Thyroid gland (tissue), 4 donors: Measurements from ENCODE around the gene DNAAF5. TPM values are rescaled to one million over a fixed set of nuclear protein-coding genes. Genes with fewer than 3 reads are reported as not detected.
"Not testable (repeated sequence)": the region's sequence is repeated elsewhere in the genome, so short reads cannot be mapped to it uniquely, and the experiment has no call there.

Experiments used
- DNase-seq, 2 donors: peaks; one replicate each; pipeline ENCODE4 v3.0.0-alpha.2; 2019
- H3K27ac ChIP-seq, 3 donors: fragments of 200-600 bp; sonication (generic); 1 replicate in 2 of 3; 2 replicates in 1 of 3; pipeline ENCODE4 v1.5.1; 2016 to 2019; ENCODE audit warnings: mild to moderate bottlenecking in 1 of 3, moderate library complexity in 1 of 3
- H3K27me3 ChIP-seq: fragments of 200-600 bp; sonication (generic); one replicate; pipeline ENCODE4 v1.5.1; 2019
- H3K36me3 ChIP-seq, 2 donors: fragments of 200-600 bp; sonication (generic); one replicate each; pipeline ENCODE4 v1.5.1; 2016 to 2019
- H3K4me1 ChIP-seq, 2 donors: fragments of 200-600 bp; sonication (generic); one replicate each; pipeline ENCODE4 v1.5.1; 2017 to 2019
- H3K4me3 ChIP-seq, 3 donors: fragments of 200-600 bp; sonication (generic); replicated peaks in 1 of 3; 1 replicate in 2 of 3; 2 replicates in 1 of 3; pipeline ENCODE4 v1.5.1; 2016; ENCODE audit warnings: mild to moderate bottlenecking in 1 of 3
- H3K9me3 ChIP-seq: fragments of 200-600 bp; sonication (generic); one replicate; pipeline ENCODE4 v1.5.1; 2017
- POLR2A ChIP-seq, 2 donors: fragments of 450-650 bp; IDR thresholded peaks; one replicate each; pipeline ENCODE4 v1.6.1; 2017; ENCODE audit warnings: antibody characterized with exemption in 2 of 2, mild to moderate bottlenecking in 2 of 2, moderate library complexity in 1 of 2
- WGBS, 2 donors: methylation state at CpG; one replicate each; pipeline ENCODE4 v1.1.5; 2017; 5-methylcytosine and 5-hydroxymethylcytosine counted together
- intact Hi-C: fragments of 100-400 bp; cut with DNase I; formaldehyde crosslinking; loops from one replicate; pipeline ENCODE4 v1.15.1; 2023
- total RNA-seq, 4 donors: library from RNA; depleted of rRNA; stranded (reverse); fragments of >200 nt; gene quantifications; one replicate each; pipeline ENCODE4 v1.2.3, GENCODE V29; 2016
- TF ChIP-seq, protein P1 (sequence below), 6 experiments: fragments of 200-600 bp in 3 of 6; fragments of 450-650 bp in 3 of 6; sonication (generic) in 3 of 6; IDR thresholded peaks; one replicate each; pipeline ENCODE4 v1.5.1; 2016 to 2019; ENCODE audit warnings: antibody characterized with exemption in 6 of 6, mild to moderate bottlenecking in 2 of 6, inconsistent platforms in 1 of 6, moderate library complexity in 1 of 6

The DNAAF5 gene
- total RNA-seq, 4 donors from 2014 or later, result 20.2 to 40.7 (median 34.0) TPM

DNA sequence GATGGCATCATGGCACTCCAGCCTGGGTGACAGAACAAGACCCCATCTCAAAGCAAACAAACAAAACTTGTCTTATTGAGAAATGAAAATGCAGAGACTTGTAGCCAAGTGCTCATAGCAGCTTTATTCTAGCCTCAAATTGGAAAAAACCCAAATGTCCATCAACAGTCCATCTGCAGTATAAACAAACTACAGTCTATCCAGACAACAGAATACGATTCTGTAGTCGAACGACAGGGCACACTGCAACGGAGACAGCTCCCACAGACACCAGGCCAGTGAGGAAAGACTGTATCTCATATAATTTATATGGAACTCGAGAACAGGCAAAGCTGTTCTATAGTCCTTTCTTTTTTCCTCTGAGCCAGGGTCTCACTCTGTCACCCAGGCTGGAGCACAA is 65.0 kb downstream of the DNAAF5 start:
- Histone ChIP-seq H3K27me3 (no peaks in the 10 kb centered on the region), H3K4me1 (peaks cover 0 to 3% of the 10 kb centered on the region in 2 donors), H3K9me3 (no peaks in the 10 kb centered on the region), H3K36me3 (no peaks in the 10 kb centered on the region), H3K4me3 (no peak overlapping the region), H3K27ac (no peak overlapping the region)
- no peak for DNase-seq
- no peak for TF ChIP-seq POLR2A (IDR thresholded peaks at IDR 0.05)
- TF ChIP-seq, protein P1, sequence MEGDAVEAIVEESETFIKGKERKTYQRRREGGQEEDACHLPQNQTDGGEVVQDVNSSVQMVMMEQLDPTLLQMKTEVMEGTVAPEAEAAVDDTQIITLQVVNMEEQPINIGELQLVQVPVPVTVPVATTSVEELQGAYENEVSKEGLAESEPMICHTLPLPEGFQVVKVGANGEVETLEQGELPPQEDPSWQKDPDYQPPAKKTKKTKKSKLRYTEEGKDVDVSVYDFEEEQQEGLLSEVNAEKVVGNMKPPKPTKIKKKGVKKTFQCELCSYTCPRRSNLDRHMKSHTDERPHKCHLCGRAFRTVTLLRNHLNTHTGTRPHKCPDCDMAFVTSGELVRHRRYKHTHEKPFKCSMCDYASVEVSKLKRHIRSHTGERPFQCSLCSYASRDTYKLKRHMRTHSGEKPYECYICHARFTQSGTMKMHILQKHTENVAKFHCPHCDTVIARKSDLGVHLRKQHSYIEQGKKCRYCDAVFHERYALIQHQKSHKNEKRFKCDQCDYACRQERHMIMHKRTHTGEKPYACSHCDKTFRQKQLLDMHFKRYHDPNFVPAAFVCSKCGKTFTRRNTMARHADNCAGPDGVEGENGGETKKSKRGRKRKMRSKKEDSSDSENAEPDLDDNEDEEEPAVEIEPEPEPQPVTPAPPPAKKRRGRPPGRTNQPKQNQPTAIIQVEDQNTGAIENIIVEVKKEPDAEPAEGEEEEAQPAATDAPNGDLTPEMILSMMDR (IDR thresholded peaks at IDR 0.05), result no peak
- WGBS, 2 donors, result 83 to 87% methylated on average over 5 of the region's 5 CpGs
- intact Hi-C loops, result no loop called here

DNA sequence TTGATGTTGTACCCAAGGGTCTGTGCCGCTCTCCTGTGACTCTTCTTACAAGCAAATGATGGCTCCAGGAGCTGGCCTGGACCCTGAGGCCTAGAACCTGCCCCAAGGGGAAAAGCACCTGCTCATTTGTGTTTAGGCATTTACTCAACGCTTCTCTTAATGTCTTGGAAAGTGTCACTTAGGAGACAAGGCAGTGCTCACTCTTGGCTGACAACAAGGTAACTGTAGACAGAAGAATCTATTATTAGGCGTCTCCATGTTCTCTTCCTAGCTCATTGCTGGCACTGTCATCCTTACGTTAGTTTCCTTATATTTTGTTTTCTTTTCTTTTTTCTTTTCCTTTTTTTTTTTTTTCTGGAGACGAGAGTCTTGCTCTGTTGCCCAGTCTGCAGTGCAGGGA is 67.7 kb downstream of the DNAAF5 start:
- intact Hi-C loops, result no loop called here
- no peak overlapping the region for H3K27ac ChIP-seq
- 95 to 97% methylated on average over 5 of the region's 5 CpGs for WGBS, 2 donors

DNA sequence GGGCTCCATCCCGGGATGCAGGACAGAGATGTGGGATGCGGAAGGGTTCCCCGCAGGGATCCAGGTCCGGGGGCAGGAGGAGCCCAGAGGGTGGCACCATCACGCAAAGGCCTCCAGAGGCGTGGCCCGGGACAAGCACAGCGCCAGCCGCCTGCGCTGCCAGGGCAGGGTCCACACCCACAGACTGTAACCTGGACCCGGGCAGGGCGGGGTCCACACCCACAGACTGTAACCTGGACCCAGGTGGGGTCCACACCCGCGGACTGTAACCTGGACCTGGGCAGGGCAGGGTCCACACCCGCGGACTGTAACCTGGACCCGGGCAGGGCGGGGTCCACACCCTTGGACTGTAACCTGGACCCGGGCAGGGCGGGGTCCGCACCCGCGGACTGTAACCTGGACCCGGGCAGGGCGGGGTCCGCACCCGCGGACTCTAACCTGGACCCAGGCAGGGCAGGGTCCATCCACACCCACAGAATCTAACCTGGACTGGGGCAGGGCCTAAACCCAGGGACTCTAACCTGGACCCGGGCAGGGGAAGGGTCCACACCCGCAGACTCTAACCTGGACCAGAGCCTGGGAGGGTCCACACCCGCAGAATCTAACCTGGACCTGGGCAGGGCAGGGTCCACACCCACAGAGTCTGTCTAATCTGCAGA is 68.3 kb downstream of the DNAAF5 start:
- DNase-seq, result no peak
- no peak overlapping the region for H3K27ac ChIP-seq
- no peaks in the 10 kb centered on the region for H3K27me3 ChIP-seq
- TF ChIP-seq, protein P1 (IDR thresholded peaks at IDR 0.05), result no peak
- no peak for TF ChIP-seq POLR2A (IDR thresholded peaks at IDR 0.05)
- intact Hi-C loops, result no loop called here
- no peaks in the 10 kb centered on the region for H3K4me1 ChIP-seq
- no peak overlapping the region for H3K4me3 ChIP-seq
- H3K36me3 ChIP-seq, result no peaks in the 10 kb centered on the region
- WGBS, 2 donors, result 95 to 100% methylated on average over 6 to 12 of the region's 31 CpGs
- no peaks in the 10 kb centered on the region for H3K9me3 ChIP-seq

More for the DNA sequence above, 67.7 kb downstream of the DNAAF5 start:
- DNase-seq, result no peak
- no peak for TF ChIP-seq POLR2A (IDR thresholded peaks at IDR 0.05)
- TF ChIP-seq, protein P1 (IDR thresholded peaks at IDR 0.05), result no peak
- no peak overlapping the region for H3K4me3 ChIP-seq
- no peaks in the 10 kb centered on the region for H3K27me3 ChIP-seq
- H3K9me3 ChIP-seq, result no peaks in the 10 kb centered on the region
- no peaks in the 10 kb centered on the region for H3K36me3 ChIP-seq
- H3K4me1 ChIP-seq, result no peaks in the 10 kb centered on the region

DNA sequence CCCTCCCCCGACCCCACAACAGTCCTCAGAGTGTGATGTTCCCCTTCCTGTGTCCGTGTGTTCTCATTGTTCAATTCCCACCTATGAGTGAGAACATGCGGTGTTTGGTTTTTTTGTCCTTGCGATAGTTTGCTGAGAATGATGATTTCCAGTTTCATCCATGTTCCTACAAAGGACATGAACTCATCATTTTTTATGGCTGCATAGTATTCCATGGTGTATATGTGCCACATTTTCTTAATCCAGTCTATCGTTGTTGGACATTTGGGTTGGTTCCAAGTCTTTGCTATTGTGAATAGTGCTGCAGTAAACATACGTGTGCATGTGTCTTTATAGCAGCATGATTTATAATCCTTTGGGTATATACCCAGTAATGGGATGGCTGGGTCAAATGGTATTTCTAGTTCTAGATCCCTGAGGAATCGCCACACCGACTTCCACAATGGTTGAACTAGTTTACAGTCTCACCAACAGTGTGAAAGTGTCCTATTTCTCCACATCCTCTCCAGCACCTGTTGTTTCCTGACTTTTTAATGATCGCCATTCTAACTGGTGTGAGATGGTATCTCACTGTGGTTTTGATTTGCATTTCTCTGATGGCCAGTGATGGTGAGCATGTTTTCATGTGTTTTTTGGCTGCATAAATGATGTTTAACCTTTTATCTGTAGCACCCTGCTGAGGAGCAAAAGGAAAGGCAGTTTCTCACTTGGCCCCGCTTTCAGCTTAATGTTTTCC is 70.1 kb downstream of the DNAAF5 start:
- 92% methylated on average over 8 of the region's 10 CpGs for WGBS, 2 donors

DNA sequence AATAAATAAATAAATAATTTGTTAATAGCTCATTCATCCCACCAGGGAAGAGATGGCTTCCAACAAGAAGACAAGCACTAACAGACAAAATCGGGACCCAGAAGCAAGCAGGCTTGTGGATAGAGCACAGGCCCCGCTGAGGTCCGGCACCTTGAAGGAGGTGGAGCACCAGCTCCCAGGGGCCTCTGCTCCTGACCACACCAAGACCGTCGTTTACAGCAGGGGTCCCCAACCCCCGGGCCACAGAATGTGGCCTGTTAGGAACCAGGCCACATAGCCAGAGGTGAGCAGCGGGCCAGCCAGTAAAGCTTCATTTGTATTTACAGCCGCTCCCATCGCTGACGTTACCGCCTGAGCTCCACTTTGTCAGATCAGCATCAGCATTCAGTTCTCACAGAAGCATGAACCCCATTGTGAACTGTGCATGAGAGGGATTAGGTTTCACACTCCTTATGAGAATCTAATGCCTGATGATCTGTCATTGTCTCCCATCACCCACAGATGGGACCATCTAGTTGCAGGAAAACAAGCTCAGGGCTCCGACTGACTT is 72.5 kb downstream of the DNAAF5 start:
- no peaks in the 10 kb centered on the region for H3K36me3 ChIP-seq
- no peaks in the 10 kb centered on the region for H3K9me3 ChIP-seq
- intact Hi-C loops, result no loop called here
- TF ChIP-seq, protein P1 (IDR thresholded peaks at IDR 0.05), result no peak
- no peak for TF ChIP-seq POLR2A (IDR thresholded peaks at IDR 0.05)
- H3K27ac ChIP-seq, result no peak overlapping the region
- WGBS, 2 donors, result 86 to 96% methylated on average over 12 of the region's 12 CpGs
- no peak overlapping the region for H3K4me3 ChIP-seq
- no peak for DNase-seq
- no peaks in the 10 kb centered on the region for H3K27me3 ChIP-seq
- peaks cover 18 to 21% of the 10 kb centered on the region in 2 donors for H3K4me1 ChIP-seq

More for the DNA sequence above, 70.1 kb downstream of the DNAAF5 start:
- H3K27me3 ChIP-seq, H3K4me3 ChIP-seq, H3K9me3 ChIP-seq, intact Hi-C loops, DNase-seq, H3K4me1 ChIP-seq, H3K36me3 ChIP-seq, H3K27ac ChIP-seq: not testable (repeated sequence)
